ENCODE measurements around the gene SH2D1B. TPM values are rescaled to one million over a fixed set of nuclear protein-coding genes. Genes with fewer than 3 reads are reported as not detected.

SH2D1B gene
- total RNA-seq, 2 donors from 2014 or later, result not detected

GRCh38 chr1:162407539-162407938, 4.4 kb downstream of the SH2D1B start:
- H3K27ac ChIP-seq (ENCODE audit: low read depth, low read length), result no peak overlapping the region
- H3K4me1 Mint-ChIP-seq, result peaks cover 10% of the 10 kb centered on the region

DNA sequence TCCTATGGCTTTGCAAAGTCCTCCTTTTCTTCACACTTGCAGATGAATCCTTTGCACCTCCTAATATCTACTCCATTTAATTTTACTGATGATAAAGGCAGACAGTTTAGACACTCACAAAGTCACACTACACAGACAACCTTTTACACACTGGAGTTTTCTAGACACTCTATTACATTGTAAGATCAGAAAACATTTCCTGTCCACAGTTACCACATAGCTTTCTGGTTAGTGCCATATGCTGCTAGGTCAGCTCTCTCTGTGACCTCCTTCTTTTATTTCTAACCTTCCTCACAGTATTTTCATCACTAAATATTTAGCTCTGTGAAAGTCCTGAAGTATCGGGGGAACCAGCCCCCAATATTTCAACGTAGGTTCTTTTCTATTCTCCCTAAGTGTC, 5.1 kb downstream of the SH2D1B start:
- Histone ChIP-seq H3K9ac (ENCODE audit: extremely low read depth, low read length, poor library complexity, severe bottlenecking) (no peak overlapping the region), H3K36me3 (ENCODE audit: control insufficient read depth, insufficient read depth, low read length) (no peaks in the 10 kb centered on the region), H3K9me3 (ENCODE audit: control insufficient read depth, low read length) (no peaks in the 10 kb centered on the region), H3K4me1 (ENCODE audit: control insufficient read depth, insufficient read depth, low read length) (peaks cover 3% of the 10 kb centered on the region), H3K27ac (ENCODE audit: low read depth, low read length) (no peak overlapping the region), H3K4me3 (ENCODE audit: low read length) (no peak overlapping the region), H3K27me3 (ENCODE audit: control insufficient read depth, insufficient read depth, low read length, poor library complexity, severe bottlenecking) (no peaks in the 10 kb centered on the region)
- Mint-ChIP-seq H3K9me3 (no peaks in the 10 kb centered on the region), H3K36me3 (ENCODE audit: low read depth) (no peaks in the 10 kb centered on the region), H3K4me1 (peaks cover 4% of the 10 kb centered on the region), H3K27me3 (ENCODE audit: insufficient read depth) (no peaks in the 10 kb centered on the region), H3K27ac (no peak overlapping the region), H3K4me3 (no peak overlapping the region)
- no peak for TF ChIP-seq CTCF (conservative IDR thresholded peaks at IDR 0.05)
- WGBS, 2 experiments (ENCODE audit: insufficient coverage in 1 of 2, insufficient read length in 1 of 2), result 100% methylated on average over 1 to 2 of the region's 2 CpGs
- no peak for DNase-seq

More at GRCh38 chr1:162407539-162407938, 4.4 kb downstream of the SH2D1B start:
- no peaks in the 10 kb centered on the region for H3K9me3 ChIP-seq (ENCODE audit: control insufficient read depth, low read length)
- H3K27me3 ChIP-seq (ENCODE audit: control insufficient read depth, insufficient read depth, low read length, poor library complexity, severe bottlenecking), result no peaks in the 10 kb centered on the region
- H3K36me3 ChIP-seq (ENCODE audit: control insufficient read depth, insufficient read depth, low read length), result no peaks in the 10 kb centered on the region
- Mint-ChIP-seq H3K36me3 (ENCODE audit: low read depth) (no peaks in the 10 kb centered on the region), H3K27me3 (ENCODE audit: insufficient read depth) (no peaks in the 10 kb centered on the region), H3K9me3 (no peaks in the 10 kb centered on the region), H3K27ac (no peak overlapping the region), H3K4me3 (no peak overlapping the region)
- H3K9ac ChIP-seq (ENCODE audit: extremely low read depth, low read length, poor library complexity, severe bottlenecking), result no peak overlapping the region
- TF ChIP-seq CTCF (conservative IDR thresholded peaks at IDR 0.05), result no peak
- H3K4me1 ChIP-seq (ENCODE audit: control insufficient read depth, insufficient read depth, low read length), result peaks cover 6% of the 10 kb centered on the region
- H3K4me3 ChIP-seq (ENCODE audit: low read length), result no peak overlapping the region
- DNase-seq, result no peak
- WGBS, 2 experiments (ENCODE audit: insufficient coverage in 1 of 2, insufficient read length in 1 of 2), result 100% methylated on average over 1 of the region's 1 CpG; no CpG with 5 or more reads in 1 of the 2 experiments

- no peaks in the 10 kb centered on the region for H3K4me1 Mint-ChIP-seq
- H3K27ac Mint-ChIP-seq, result no peak overlapping the region
- no peaks in the 10 kb centered on the region for H3K9me3 Mint-ChIP-seq
- no peak for TF ChIP-seq CTCF (conservative IDR thresholded peaks at IDR 0.05)
- no peaks in the 10 kb centered on the region for H3K9me3 ChIP-seq (ENCODE audit: control insufficient read depth, low read length)
- no peaks in the 10 kb centered on the region for H3K36me3 ChIP-seq (ENCODE audit: control insufficient read depth, insufficient read depth, low read length)
- H3K4me3 ChIP-seq (ENCODE audit: low read length), result no peak overlapping the region
- no peak overlapping the region for H3K9ac ChIP-seq (ENCODE audit: extremely low read depth, low read length, poor library complexity, severe bottlenecking)
- H3K27ac ChIP-seq (ENCODE audit: low read depth, low read length), result no peak overlapping the region
- no peak overlapping the region for H3K4me3 Mint-ChIP-seq
- DNase-seq, result no peak
- no peaks in the 10 kb centered on the region for H3K27me3 Mint-ChIP-seq (ENCODE audit: insufficient read depth)
- 88 to 93% methylated on average over 5 of the region's 5 CpGs for WGBS, 2 experiments (ENCODE audit: insufficient coverage in 1 of 2, insufficient read length in 1 of 2)
- H3K4me1 ChIP-seq (ENCODE audit: control insufficient read depth, insufficient read depth, low read length), result no peaks in the 10 kb centered on the region
- no peaks in the 10 kb centered on the region for H3K36me3 Mint-ChIP-seq (ENCODE audit: low read depth)
- no peaks in the 10 kb centered on the region for H3K27me3 ChIP-seq (ENCODE audit: control insufficient read depth, insufficient read depth, low read length, poor library complexity, severe bottlenecking)
Measured at GRCh38 chr1:162405800-162406199, 6.1 kb downstream of the SH2D1B start.
